ENCODE measurements around the gene TMEM174.

Gene TMEM174

DNA sequence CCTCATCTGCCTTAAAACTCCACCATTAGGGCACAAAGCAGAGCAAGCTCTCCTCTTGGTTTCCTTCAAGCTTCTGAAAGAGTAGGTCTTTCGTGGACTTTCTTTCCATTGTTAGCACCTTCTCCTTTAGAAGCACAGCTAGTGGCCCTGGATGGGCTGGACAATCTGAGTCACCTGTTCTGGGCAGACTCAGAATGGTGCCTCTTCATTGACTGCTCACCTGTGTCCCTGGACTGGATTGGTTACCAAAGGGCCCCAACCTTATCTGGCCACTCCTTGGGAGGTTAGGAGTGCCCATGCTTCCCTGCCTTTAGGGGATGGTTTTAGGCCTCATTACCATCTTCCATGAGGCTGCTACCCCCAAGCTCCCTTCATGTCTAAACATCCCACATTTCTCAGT lies 23.2 kb downstream of the TMEM174 start:
- no peak for TF ChIP-seq CTCF (conservative IDR thresholded peaks at IDR 0.05)

GRCh38 chr5:73197637-73198257 lies 24.8 kb downstream of the TMEM174 start:
- no peak for TF ChIP-seq CTCF (conservative IDR thresholded peaks at IDR 0.05)
- H3K27ac ChIP-seq, result no peak overlapping the region

More for the DNA sequence above, 23.2 kb downstream of the TMEM174 start:
- H3K27ac ChIP-seq, result no peak overlapping the region

DNA sequence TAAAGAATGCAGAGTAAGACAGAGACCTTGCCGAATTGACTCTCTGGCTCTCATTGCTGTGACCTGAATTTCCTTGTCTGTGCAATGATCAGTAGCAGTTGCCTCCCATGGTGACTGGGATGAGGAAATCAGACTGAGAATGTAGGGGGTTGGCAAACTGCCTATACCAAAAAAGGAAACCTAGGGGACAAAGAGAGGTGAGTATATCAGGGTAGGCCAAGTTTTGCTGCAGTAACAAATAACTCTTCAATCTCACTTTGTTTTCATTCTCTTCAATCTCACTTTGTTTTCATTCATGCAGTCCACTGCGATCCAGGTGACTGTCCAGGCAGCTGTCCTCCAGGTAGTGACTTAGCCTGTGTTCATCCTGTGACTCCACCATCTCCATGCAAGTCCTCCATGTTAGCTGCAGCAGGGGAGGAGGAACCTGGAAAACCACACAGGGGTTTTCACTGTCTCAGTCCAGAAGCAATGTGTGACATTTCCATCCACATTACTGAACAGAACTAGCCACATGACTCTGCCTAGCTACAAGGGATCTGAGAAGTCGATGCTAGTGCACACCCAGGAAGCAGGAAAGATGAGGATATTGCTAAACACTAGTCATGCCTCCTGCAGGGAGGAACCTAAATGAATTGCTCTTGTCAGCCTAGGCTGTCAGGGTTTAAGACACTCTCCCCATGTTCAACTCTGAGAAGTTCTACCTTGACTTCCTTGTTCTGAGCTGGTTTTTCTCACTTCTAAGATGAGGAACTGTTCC lies 26.0 kb downstream of the TMEM174 start:
- H3K27ac ChIP-seq, result no peak overlapping the region
- no peak for TF ChIP-seq CTCF (conservative IDR thresholded peaks at IDR 0.05)

DNA sequence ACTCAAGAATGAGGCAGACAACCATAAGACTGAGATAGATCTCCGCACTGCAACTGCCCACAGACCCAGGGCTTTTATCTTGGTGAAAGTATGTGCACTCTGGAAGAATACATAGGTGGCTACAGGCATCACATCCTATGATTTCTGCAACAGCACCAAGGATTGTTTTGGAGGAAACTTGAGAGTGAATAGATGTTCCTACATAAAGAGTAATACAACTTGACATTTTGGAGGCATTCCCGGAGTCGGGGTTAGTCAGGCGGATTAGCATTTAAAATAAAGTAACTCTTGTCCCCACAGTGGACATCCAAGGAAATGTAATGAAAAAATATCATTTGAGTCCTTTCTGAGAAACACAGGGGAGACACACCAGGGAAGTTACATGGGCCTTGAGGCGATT lies 26.7 kb downstream of the TMEM174 start:
- H3K27ac ChIP-seq, result no peak overlapping the region
- TF ChIP-seq CTCF (conservative IDR thresholded peaks at IDR 0.05), result no peak

DNA sequence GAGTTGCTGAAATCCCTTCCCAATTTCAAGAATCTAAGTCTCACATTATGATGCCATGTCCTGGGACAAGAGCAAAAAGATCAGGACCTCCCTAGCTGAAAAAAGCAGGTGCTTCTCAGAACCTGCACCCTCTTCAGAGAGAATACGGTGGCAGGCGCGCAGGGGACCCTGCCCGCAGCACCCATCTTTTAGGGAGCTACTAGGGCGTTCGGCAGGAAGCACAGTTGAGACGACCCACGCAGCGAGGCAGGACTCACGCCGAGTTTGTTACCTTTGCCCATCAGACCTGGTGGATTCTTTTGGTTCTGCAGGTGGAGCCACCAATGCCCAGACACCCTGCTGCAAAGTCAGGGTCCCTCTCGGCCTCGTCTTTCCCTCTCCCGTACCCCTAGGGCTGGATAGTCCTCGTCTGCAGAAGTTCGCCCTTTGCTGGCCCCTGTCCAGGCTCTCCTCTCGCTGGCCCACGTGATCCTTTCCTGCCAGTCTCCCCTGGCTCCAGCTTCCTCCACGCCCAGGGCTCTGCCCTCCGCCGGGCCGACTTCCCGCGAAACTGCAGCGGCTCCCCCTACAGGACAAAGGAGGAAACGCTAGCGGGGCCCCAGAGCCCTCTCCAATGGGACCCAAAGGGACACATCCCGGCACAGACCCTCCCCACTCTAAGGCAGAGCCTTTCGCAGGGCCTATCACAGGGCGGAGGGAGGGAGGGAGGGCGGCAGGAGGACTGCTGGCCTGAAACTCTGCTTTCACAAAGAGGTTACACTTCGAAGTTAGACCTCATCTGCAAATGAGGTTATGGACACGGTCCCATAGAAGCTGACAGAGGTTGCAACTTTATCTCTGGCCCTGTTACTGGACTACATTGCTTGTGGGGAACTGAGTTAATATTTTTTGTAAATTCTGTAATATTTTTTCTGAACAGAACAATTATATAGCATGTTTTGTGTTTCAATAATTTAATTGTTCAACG lies 28.8 kb downstream of the TMEM174 start:
- peak; percentile 85 for TF ChIP-seq CTCF (conservative IDR thresholded peaks at IDR 0.05)
- peak overlapping the region; percentile 27; the same call in 1 of the 2 replicates for H3K27ac ChIP-seq

- no peak overlapping the region for H3K27ac ChIP-seq
- TF ChIP-seq CTCF (conservative IDR thresholded peaks at IDR 0.05), result no peak
These were observed 31.3 kb downstream of the TMEM174 start for GRCh38 chr5:73204332-73204731.

DNA sequence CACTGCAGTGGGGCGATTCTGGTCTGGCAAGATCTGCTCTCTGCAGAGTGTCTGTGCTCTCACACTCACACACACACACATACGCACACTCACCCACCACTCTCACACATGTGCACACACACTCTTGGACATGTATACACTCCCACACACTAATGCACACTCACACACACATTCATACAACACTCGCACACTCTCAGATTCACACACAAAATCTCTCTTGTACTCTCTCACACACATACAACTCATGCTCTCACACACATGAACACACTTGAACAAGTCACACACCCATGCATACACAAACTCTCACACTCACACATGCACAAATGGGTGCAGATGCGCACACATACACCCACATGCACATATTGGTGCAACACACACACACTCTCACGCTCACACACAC lies 31.7 kb downstream of the TMEM174 start:
- no peak for TF ChIP-seq CTCF (conservative IDR thresholded peaks at IDR 0.05)
- no peak overlapping the region for H3K27ac ChIP-seq

Measured in VCaP (cell line).